ENCODE results near the gene THRB.
"Not testable (repeated sequence)": the region's sequence is repeated elsewhere in the genome, so short reads cannot be mapped to it uniquely, and the experiment has no call there.

The THRB gene

GRCh38 chr3:24450160-24450907, 44.3 kb downstream of the THRB start:
- DNase-seq (ENCODE audit: low read depth in 4 of 4, low spot score in 1 of 4) = no peak

DNA sequence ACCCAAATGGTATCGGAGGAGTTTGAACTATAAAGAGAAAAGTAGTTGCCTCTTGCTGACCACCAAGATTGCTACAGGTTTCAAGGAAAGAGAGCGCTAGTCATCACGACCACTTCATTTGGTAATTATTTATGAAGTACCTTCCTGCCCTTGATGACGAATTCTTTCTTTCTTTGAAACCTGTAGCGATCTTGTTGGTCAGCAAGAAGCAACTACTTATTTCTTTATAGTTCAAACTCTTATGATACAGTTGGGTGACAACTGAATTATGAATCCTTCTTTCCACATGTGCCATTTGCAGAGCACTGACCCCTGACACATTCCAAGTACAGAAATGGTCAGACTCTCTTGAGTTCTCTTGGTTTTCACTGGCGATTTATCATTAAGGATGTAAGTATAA, 46.8 kb downstream of the THRB start:
- DNase-seq (ENCODE audit: low read depth in 4 of 4, low spot score in 1 of 4) = no peak

DNA sequence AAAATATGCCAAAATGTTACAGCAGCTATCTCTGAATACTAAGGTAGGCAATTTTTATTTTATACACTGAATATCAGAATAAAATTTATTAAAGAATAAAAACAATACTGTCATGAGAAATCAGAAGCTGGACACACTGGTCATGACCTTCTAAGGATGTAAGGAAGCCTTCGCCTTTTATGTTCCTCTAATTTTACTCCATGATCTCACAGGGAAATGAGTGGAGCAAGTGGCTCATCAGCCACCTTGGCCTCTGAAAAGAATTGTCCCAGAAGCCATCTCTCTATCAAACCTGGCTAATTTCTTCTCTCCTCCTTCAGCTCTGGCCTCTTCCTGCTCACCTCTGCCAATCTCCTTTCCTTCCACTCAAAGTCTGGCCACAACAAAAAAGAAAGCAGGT, 48.6 kb downstream of the THRB start:
- DNase-seq (ENCODE audit: low read depth in 4 of 4, low spot score in 1 of 4) = no peak

DNA sequence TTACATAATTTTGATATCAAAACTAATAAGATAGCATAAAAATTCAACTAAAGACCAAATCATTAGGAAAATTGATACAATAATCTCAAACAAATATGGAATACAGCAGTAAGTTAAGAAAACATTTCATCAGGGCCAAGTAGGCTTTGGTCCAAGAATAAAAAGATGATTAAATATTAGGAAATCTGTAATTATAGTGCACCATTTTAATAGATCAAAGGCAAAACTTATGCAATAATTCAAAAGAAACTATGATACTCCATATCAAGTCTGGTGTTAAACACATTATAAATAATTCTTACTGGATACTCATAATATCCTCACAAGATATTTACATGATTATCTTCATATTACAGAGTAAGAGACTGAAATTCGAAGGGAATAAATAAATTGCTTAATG, 51.2 kb downstream of the THRB start:
- no peak for DNase-seq (ENCODE audit: low read depth in 4 of 4, low spot score in 1 of 4)

DNA sequence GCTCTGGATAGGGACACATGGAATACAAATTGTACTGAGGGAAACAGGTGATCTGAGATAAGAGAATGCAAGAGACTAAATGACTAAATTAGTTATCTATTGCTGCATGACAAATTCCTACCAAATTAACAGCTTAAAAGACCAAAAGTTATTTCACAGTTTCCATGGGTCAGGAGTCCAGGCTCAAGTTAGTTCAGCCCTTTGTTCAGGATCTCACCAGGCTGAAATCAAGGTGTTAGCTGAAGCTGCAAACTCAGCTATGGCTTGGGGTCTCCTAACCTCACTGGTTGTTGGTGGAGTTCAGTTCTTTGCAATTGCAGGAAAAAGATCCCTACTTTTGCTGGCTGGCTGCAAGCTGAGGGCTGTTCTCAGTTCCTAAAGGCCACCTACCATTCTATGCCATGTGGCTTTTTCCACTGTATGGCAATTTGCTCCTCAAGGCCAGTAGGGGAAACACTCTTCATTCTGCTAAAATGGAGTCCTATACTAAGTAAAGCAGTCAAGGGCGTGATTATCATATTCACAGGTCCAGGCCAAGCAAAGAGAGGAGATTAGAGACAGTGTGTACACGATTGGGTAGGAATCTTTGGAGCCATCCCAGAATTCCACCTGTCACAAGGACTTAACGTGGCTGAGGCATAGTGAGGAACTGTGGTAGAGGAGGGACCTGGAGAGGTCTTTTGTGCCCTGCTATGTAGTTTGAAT, 53.7 kb downstream of the THRB start:
- no peak for DNase-seq (ENCODE audit: low read depth in 4 of 4, low spot score in 1 of 4)

- DNase-seq (ENCODE audit: low read depth in 4 of 4, low spot score in 1 of 4) = no peak
Measured at GRCh38 chr3:24439021-24439420, 55.6 kb downstream of the THRB start.

- DNase-seq (ENCODE audit: low read depth in 4 of 4, low spot score in 1 of 4) = no peak
Measured at GRCh38 chr3:24437326-24437725, 57.3 kb downstream of the THRB start.

- DNase-seq (ENCODE audit: low read depth in 4 of 4, low spot score in 1 of 4) = no peak
Measured at GRCh38 chr3:24435584-24435983, 59.1 kb downstream of the THRB start.

DNA sequence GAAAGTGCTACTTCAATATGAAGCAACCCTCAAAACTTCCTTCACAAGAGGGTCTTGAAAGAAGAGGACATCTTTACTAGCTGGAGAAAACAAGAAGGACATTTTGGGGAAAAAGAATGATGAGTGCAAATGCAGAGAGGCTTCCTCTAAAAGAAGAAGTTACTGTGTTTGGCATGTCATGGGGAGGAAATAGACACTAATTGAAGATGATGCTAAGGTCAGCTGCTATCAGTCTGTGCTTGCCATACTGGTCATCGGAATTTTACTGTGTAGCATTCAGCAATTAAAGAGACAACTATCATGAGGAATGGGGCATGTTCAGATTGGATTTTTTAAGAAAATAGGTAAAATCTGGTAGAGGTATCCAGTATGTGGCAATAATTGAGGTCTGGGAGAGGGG, 60.0 kb downstream of the THRB start:
- DNase-seq (ENCODE audit: low read depth in 4 of 4, low spot score in 1 of 4) = no peak

- no peak for DNase-seq (ENCODE audit: low read depth in 4 of 4, low spot score in 1 of 4)
Measured at GRCh38 chr3:24433838-24434591, 60.6 kb downstream of the THRB start.

DNA sequence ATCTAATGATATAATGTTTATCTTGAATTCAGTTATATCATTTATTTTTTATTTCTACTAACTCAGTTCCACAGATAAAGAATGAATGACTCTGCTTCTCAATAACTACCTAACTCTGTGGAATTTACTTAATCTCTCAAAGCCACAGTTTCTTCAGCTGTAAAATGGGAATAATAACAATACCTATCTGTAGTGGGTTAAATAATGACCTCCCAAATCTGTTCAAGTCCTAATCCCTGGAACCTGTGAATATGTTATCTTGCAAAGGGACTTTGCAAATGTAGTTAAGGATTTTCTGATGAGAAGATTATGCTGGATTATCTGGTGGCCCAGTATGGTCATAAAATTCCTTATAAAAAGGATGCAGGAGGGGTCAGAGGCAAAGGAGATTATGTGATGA, 61.7 kb downstream of the THRB start:
- DNase-seq (ENCODE audit: low read depth in 4 of 4, low spot score in 1 of 4) = no peak

GRCh38 chr3:24428481-24428880, 66.2 kb downstream of the THRB start:
- no peak for DNase-seq (ENCODE audit: low read depth in 4 of 4, low spot score in 1 of 4)

- DNase-seq (ENCODE audit: low read depth in 4 of 4, low spot score in 1 of 4) = no peak
Measured at GRCh38 chr3:24426896-24427295, 67.8 kb downstream of the THRB start.

DNA sequence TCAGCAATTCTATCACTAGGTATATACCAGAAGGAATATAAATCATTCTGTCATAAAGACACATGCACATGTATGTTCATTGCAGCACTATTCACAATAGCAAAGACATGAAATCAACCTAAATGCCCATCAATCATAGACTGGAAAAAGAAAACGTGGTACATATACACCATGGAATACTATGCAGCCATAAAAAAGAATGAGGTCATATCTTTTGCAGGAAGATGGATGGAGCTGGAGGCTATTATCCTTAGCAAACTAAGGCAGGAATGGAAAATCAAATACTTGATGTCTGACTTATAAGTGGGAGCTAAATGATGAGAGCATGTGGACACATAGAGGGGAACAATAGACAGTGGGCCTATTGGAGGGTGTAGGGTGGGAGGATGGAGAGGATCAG, 73.8 kb downstream of the THRB start:
- DNase-seq (ENCODE audit: low read depth in 4 of 4, low spot score in 1 of 4) = not testable (repeated sequence)

DNA sequence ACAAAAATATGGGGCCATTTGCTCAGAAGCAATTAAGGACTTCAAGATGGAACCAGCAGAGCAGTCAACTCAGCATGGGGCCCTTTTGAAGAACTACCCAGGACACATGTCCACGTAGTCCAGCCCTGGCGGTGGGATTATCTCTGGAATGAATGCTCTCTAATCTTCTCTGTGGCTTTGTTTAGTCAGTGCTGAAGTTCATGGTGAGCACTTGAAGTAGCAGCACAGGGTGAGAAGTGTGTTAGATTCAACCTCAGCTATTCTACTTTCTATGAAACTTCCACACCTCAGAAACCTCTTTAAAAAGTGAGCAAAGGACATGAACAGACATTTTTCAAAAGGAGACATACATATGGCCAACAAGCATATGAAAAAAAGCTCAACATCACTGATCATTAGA, 74.4 kb downstream of the THRB start:
- DNase-seq (ENCODE audit: low read depth in 4 of 4, low spot score in 1 of 4) = no peak

- no peak for DNase-seq (ENCODE audit: low read depth in 4 of 4, low spot score in 1 of 4)
Measured at GRCh38 chr3:24419067-24419791, 75.4 kb downstream of the THRB start.

- no peak for DNase-seq (ENCODE audit: low read depth in 4 of 4, low spot score in 1 of 4)
Measured at GRCh38 chr3:24417730-24418129, 76.9 kb downstream of the THRB start.

DNA sequence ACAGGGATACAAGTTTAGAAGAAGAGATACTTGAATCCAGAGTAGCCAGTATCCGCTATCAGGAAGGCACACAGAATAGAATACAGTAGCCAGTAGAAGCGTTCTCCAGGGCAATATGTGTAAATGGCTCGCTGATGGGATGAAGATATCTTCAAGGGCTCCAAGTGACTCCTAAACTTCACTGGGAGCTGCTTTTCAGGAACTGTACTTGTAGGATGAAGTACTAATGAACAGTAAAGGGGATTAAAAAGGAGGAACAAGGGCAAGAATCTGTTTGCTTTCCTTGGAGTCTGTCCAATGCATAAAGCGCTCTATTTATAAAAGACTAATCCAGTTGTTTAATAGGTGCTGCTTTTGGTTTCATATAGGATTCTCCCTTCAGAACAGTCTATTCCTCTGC, 78.4 kb downstream of the THRB start:
- DNase-seq (ENCODE audit: low read depth in 4 of 4, low spot score in 1 of 4) = no peak

DNA sequence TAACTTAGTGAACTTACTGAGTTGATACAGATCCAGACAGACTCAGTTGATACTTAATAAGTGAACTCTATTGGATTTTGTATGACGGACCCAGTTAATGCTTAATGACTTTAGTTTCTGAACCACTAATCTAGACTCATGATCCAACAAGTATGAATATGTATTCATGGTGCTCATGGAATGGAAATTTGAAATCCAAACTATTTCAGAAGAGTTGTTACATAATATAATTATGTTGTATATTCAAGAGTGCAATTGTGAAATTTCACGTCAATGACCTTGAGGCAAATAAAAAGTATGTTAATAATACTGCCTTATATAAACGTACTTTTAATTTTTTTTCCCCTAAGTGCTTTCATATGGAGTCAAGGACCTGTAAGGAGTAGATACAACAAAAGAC, 78.8 kb downstream of the THRB start:
- no peak for DNase-seq (ENCODE audit: low read depth in 4 of 4, low spot score in 1 of 4)

DNA sequence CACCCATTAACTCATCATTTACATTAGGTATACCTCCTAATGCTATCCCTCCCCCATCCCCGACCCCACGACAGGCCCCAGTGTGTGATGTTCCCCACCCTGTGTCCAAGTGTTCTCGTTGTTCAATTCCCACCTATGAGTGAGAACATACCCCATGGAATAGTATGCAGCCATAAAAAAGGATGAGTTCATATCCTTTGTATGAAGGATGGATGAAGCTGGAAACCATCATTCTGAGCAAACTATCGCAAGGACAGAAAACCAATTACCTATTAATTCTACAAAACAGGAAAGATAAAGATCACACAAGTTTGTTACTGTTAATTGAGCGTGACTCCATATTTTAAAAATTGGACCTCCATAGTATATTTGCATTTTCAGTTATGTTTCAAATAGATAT, 81.0 kb downstream of the THRB start:
- not testable (repeated sequence) for DNase-seq (ENCODE audit: low read depth in 4 of 4, low spot score in 1 of 4)

DNA sequence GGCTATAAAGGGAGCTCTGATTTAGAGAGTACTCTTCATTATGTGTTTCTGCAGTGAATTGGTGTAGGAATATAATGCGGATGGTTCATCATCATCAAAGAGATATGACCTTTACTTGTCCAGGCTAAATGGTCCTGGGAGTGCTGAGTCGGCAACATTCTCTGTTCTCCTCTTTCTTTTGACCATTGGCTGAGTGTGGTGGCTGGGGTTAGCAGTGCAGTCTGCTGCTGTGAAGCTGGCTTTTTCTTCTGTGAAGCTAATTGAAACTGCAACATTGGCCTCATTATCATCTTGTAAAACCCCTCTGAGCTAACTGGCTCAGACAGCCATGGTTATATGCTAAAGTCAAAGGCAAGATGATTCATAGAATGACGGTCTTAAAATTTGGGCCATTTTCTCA, 83.8 kb downstream of the THRB start:
- no peak for DNase-seq (ENCODE audit: low read depth in 4 of 4, low spot score in 1 of 4)
